Endothelial cell of umbilical vein (primary cell): ENCODE results near the gene CTSV.

Experiments
- CTCF ChIP-seq, 2 donors: IDR thresholded peaks; 1 replicate in 1 of 2; 2 replicates in 1 of 2; pipeline ENCODE4 v1.5.1; 2011; ENCODE audit warnings: low read length in 2 of 2, mild to moderate bottlenecking in 2 of 2, moderate library complexity in 2 of 2, control low read depth in 1 of 2, inconsistent platforms in 1 of 2, low read depth in 1 of 2; ENCODE audit not compliant: insufficient read depth in 1 of 2; ENCODE audit errors: extremely low read depth in 1 of 2
- EZH2 ChIP-seq: IDR thresholded peaks from 2 replicates; pipeline ENCODE4 v1.6.1; 2012; ENCODE audit warnings: borderline replicate concordance, low read depth, mild to moderate bottlenecking, moderate library complexity, low read length, inconsistent platforms; ENCODE audit not compliant: severe bottlenecking
- FOS ChIP-seq: IDR thresholded peaks from 2 replicates; pipeline ENCODE4 v1.6.1; 2011; ENCODE audit warnings: mild to moderate bottlenecking, low read length, moderate library complexity, borderline replicate concordance; ENCODE audit not compliant: insufficient read depth
- JUN ChIP-seq: IDR thresholded peaks from 2 replicates; pipeline ENCODE4 v1.6.1; 2011; ENCODE audit warnings: borderline replicate concordance, low read depth; ENCODE audit not compliant: insufficient read length, insufficient read depth
- MAX ChIP-seq: IDR thresholded peaks from 2 replicates; pipeline ENCODE4 v1.6.1; 2011; ENCODE audit not compliant: insufficient read depth, insufficient read length
- MYC ChIP-seq: IDR thresholded peaks from one replicate; pipeline ENCODE4 v1.6.1; 2011; ENCODE audit warnings: mild to moderate bottlenecking, low read depth, low read length
- POLR2A ChIP-seq: IDR thresholded peaks from 2 replicates; pipeline ENCODE4 v1.6.1; 2012; ENCODE audit warnings: low read depth, mild to moderate bottlenecking, control low read depth, low read length
- POLR2AphosphoS5 ChIP-seq: IDR thresholded peaks from 2 replicates; pipeline ENCODE4 v1.6.1; 2012; ENCODE audit warnings: low read depth, mild to moderate bottlenecking, control low read depth, low read length, moderate library complexity; ENCODE audit not compliant: insufficient read depth

GRCh38 chr9:97075289-97075985 lies 36.5 kb upstream of the CTSV start:
- no peak for TF ChIP-seq CTCF (IDR thresholded peaks at IDR 0.05; ENCODE audit: extremely low read depth in 1 of 2, insufficient read depth in 1 of 2, low read depth in 1 of 2, low read length in 2 of 2)
- no peak for TF ChIP-seq POLR2A
- no peak for TF ChIP-seq FOS
- TF ChIP-seq POLR2AphosphoS5, result no peak
- TF ChIP-seq EZH2, result no peak
- TF ChIP-seq MAX, result no peak
- no peak for TF ChIP-seq MYC
- no peak for TF ChIP-seq JUN
